SHP77 treated with DMSO at 0.1 percent for 48 hours (cell line): ENCODE results near the gene CDKN2A.
"Not testable (repeated sequence)": the region's sequence is repeated elsewhere in the genome, so short reads cannot be mapped to it uniquely, and the experiment has no call there.

Experiments
- DNase-seq: peaks from one replicate; lab custom pipeline; 2025; lab: John Stamatoyannopoulos, UW

The CDKN2A gene

GRCh38 chr9:21982391-21982790 is 11.8 kb downstream of the CDKN2A start:
- DNase-seq = no peak

- no peak for DNase-seq
Measured at GRCh38 chr9:21976334-21976875, 17.8 kb downstream of the CDKN2A start.

DNA sequence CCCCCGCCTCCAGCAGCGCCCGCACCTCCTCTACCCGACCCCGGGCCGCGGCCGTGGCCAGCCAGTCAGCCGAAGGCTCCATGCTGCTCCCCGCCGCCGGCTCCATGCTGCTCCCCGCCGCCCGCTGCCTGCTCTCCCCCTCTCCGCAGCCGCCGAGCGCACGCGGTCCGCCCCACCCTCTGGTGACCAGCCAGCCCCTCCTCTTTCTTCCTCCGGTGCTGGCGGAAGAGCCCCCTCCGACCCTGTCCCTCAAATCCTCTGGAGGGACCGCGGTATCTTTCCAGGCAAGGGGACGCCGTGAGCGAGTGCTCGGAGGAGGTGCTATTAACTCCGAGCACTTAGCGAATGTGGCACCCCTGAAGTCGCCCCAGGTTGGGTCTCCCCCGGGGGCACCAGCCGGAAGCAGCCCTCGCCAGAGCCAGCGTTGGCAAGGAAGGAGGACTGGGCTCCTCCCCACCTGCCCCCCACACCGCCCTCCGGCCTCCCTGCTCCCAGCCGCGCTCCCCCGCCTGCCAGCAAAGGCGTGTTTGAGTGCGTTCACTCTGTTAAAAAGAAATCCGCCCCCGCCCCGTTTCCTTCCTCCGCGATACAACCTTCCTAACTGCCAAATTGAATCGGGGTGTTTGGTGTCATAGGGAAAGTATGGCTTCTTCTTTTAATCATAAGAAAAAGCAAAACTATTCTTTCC is 19.3 kb downstream of the CDKN2A start:
- DNase-seq = peak; percentile 28

DNA sequence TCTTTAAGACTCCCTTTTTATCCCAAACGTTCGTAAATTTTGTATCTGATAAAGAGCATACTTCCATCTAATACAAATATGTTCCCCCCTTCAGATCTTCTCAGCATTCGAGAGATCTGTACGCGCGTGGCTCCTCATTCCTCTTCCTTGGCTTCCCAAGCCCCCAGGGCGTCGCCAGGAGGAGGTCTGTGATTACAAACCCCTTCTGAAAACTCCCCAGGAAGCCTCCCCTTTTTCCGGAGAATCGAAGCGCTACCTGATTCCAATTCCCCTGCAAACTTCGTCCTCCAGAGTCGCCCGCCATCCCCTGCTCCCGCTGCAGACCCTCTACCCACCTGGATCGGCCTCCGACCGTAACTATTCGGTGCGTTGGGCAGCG is 19.9 kb downstream of the CDKN2A start:
- DNase-seq = no peak

DNA sequence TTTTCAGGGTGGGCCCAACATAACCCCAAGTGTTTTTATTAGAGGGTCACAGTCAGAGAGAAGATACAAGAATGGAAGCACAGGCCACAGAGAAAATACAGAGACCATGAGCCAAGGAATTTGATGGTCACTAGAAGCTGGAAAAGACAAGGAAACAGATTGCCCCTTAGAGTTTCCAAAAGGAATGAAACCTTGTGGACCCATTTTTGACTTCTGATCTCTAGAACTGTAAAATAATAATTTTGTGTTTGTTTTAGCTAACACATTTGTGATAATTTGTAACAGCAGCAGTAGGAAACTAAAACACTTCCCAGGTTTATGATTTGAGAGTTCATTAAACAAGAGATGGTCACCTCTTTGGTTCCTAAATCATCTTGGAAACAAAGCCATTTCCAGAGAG is 21.8 kb downstream of the CDKN2A start:
- DNase-seq = no peak

- no peak for DNase-seq
Measured at GRCh38 chr9:21970800-21971640, 23.2 kb downstream of the CDKN2A start.

DNA sequence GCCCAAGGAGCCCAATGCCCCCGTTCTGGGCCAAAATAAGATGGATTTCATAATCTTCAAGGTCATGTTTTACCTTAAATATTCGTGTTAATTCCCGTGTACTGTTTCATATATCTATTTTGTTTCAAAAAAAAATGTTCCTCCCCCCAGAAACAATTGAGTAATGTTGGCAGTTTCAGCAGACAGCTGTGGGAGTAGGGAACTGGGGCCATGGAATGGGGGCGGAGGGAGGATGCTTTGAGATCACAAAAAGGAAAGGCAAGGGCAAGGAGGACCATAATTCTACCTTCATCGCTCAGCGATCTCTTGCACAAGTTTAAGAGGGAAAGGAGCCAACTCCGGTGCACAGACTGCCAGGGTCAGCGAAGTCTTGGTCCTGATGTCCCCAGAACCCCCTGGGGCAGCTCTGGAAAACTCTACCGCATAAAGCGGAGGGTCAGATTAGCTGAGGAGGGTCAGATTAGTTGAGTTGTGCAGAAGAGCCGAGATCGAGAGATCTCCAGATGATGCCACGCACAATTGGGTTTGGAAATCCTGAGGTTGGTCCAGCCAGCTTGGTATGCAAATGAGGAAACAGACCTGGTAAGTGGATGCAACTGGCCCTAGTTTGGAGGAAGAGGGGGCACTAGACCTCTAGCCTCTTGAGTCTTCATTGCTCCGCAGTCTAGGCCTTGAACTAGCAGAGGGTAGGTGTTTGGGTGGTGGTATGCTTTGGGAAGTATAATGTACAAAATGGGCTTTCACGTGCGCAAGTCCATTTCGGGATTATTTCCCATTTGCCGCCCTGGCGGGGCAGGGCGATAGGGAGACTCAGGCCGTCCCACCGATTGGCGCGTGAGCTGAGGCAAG is 24.0 kb downstream of the CDKN2A start:
- DNase-seq = no peak

GRCh38 chr9:21969011-21969940 is 24.9 kb downstream of the CDKN2A start:
- no peak for DNase-seq

GRCh38 chr9:21968331-21969010 is 25.7 kb downstream of the CDKN2A start:
- DNase-seq = no peak

GRCh38 chr9:21967702-21968101 is 26.5 kb downstream of the CDKN2A start:
- no peak for DNase-seq

DNA sequence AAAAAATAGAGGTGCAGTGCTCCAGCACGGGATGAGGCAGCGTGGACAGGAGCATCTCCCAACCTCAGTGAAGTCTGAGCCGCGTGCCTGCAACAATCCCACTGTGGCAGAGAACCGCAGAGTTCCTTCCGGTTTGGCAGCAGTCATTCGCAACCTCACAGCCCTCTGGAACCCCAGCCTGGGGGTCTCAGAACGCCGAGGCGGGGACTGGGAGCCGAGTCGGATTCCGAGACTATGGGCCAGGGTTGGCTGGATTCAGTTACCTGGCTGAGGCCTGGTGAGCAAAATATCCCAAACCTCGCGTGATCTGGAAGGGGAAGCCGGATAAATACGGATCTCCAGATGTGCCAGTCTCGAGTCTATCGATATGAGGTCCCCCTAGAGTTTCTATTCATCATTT is 27.0 kb downstream of the CDKN2A start:
- DNase-seq = no peak

DNA sequence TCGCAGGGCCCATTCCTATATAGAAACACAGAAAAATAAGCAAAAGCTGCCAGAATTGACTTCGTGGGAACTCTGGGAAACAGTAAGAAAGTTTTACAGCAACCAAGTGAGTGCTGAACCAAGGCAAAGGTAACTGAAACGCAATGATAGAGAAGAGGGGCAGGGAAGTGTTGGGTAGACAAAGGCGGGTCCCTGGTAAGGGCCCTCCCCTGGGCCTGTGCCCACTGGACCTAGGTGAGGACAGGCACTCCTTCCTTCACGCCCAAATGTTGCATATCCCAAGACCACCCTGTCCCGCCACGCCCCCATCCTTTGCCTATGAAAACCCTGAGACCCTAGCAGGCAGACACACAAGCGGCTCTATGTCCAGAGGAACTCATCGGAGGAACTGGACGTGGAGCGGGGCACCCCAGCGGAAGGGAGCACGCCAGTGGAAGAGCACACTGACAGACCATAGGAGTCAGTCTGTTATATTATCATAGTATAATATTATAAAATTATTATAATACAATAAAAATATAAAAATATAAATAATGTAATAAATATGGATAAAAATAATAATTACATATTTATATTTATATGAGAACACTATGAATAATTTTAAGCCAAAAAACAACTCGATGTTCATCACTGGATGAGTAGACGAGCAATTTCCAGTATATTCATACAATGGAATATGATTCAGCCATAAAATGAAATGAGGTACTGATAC is 27.9 kb downstream of the CDKN2A start:
- no peak for DNase-seq

DNA sequence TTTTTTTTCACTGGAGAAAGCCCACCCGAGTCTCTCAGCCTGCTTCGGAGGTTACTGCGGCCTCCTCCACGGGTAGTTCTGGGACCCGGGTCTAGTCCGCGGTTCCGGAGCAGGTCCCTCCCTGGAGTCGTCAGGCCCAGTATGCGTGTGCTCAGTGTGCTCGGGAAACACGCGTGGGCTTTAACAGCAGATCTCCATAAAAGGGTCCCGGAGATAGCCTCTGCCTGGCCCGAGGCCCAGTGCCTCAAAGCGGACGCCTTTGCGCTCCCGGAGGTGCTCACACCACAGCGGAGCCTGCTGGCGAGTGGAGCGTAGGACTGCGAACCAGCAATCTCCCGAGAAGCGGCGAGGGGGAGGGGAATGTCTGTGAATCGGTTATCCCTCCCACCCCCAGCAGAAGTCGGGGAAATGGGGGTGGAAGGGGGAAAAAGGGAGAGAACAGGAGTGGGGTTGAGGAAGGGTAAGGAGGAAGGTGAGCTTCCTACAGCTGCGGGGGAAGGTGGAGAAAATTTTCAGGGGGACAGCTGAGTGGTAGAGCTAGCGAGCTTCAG is 28.7 kb downstream of the CDKN2A start:
- DNase-seq = no peak

GRCh38 chr9:21964925-21965385 is 29.2 kb downstream of the CDKN2A start:
- DNase-seq = no peak

GRCh38 chr9:21961569-21961968 is 32.6 kb downstream of the CDKN2A start:
- DNase-seq = no peak

DNA sequence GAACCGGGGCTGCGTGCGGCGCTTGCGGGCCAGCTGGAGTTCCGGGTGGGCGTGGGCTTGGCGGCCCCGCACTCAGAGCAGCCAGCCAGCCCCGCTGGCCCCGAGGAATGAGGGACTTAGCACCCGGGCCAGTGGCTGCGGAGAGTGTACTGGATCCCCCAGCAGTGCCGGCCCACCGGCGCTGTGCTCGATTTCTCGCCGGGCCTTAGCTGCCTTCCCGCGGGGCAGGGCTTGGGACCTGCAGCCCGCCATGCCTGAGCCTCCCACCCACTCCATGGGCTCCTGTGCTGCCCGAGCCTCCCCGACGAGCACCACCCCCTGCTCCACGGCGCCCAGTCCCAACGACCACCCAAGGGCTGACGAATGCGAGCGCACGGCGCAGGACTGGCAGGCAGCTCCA is 34.9 kb downstream of the CDKN2A start:
- not testable (repeated sequence) for DNase-seq

- no peak for DNase-seq
Measured at GRCh38 chr9:21958833-21959232, 35.4 kb downstream of the CDKN2A start.

DNA sequence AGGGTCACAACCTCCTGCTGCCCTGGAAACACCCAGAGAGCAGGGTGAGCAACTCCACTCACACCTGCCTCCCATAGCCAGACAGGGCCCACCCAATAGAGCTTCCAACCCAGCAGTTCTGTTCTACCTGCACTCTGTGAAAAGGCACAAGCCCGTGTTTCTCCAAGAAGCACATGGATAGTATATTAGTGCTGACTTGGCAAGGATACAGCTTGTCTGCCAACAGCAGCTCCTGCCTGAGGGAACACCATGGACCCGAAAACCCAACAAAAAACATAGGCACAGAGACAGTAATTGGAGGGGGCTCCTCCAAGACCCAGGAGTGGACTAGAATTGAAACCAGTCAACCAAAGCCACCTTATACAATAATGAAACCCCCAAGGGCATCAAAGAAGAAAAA is 48.6 kb downstream of the CDKN2A start:
- DNase-seq = no peak

- DNase-seq = no peak
Measured at GRCh38 chr9:21943464-21943863, 50.7 kb downstream of the CDKN2A start.
